HG03045 (cell line): ENCODE measurements around the gene COL27A1.
"Not testable (repeated sequence)": the region's sequence is repeated elsewhere in the genome, so short reads cannot be mapped to it uniquely, and the experiment has no call there.

Experiments
- ATAC-seq: cut with Tn5 transposase; IDR thresholded peaks from one replicate; pipeline ENCODE4 v1.9.1; 2021; ENCODE audit warnings: mild to moderate bottlenecking, moderate library complexity; ENCODE audit not compliant: unreplicated experiment

Gene COL27A1

DNA sequence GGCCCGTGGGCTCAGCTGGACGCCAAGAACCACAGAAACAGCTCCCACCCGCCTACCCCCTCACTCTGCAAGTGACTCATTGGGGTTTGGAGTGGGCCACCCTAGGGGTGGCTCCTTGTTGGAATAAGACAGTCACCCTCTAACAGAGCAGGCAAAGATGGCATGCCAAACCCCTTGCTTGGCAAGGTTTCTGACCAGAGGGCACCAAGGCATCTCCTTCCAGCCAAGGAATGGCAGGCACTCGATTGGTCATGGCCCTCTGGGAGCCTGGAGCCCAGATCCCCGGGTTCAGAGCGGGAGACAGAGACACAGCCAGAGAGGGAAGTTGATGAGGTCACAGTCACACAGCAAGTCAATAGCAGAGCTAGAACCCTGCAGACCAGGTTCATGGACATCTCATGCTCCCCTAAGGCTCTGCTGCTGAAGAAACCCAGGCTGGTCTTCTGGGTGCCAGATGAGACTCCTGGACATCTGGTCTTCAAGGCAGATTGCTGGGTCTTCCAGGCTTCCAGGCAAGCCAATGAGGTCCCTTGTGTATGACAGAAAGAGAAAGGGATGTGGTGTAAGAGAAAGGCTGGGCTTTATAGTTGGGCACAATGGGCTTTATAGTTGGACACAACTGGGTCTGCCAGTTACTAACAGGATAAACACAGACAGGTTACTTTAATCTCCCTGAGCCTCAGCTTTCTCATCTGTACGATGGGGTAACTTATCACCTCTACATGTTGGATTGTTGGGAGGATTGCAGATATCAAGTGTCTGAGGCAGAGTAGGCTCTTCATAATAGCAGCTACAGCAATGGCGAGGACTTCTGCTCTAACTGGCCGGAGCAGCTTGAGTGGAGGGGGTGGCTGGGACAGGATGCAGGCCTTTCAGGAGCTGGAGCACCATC is 33.0 kb upstream of the COL27A1 start:
- no peak for ATAC-seq

DNA sequence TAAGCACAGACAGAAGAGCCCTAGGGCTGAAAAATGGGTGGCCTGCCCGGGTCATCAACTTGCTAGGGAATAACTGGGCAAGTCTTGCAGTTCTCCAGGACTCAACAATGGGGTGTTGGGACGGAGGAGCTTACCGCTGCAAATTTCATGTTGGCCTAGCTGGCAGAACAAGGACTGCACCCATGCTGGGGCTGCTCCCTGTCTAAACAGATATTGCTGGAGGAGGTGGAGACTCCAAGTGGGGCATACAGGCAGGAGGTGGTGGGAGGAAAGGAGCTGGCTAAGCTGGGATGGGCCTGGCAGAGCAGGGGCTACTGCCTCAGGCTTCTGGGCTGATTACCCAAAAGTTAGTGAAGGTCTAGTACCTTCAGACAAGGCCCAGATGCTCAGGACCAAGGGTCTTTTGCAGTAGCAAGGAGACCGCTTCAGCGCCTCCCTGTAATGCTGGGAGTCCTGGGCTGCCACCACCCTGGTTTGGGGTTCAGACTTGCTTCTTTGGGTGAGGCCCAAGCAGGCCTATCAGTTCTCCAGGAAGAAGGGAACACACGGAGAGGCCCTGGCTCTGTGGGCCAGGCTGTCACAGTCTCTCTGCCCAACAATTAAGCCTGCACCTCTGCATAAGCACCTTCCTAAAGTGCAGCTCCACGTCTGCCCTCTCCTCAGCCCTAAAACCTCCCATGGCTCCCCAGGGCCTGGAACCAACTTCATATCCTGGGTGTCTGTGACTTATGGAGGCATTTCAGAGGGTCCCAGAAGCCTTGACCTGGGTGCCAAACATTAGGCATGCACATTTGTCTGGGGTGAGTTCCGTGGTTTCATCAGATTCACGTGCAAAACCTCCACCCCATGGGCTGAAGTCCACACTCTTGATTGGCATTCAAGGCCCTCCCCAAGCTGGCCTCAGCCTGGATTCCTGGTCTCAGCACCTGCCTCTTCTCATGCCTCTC is 32.0 kb upstream of the COL27A1 start:
- ATAC-seq = no peak

DNA sequence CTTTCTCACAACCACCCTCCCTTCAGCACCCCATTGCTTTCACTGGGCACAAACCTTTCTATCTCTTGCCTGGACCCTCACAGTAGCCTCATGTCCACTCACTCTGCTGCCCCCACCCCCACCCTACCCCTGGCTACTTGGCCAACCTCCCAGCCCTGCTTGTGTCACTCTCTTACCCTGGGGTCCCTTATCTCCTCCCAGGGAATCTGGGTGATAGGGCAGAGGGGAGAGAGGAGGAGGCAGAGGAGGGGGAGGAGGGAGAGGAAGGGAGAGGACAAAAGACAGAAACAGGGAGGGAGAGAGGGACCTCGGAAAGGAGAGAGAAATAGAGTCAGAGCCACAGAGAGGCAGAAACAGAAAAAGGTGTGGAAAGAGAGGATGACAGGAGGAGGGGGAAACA is 31.2 kb upstream of the COL27A1 start:
- no peak for ATAC-seq

DNA sequence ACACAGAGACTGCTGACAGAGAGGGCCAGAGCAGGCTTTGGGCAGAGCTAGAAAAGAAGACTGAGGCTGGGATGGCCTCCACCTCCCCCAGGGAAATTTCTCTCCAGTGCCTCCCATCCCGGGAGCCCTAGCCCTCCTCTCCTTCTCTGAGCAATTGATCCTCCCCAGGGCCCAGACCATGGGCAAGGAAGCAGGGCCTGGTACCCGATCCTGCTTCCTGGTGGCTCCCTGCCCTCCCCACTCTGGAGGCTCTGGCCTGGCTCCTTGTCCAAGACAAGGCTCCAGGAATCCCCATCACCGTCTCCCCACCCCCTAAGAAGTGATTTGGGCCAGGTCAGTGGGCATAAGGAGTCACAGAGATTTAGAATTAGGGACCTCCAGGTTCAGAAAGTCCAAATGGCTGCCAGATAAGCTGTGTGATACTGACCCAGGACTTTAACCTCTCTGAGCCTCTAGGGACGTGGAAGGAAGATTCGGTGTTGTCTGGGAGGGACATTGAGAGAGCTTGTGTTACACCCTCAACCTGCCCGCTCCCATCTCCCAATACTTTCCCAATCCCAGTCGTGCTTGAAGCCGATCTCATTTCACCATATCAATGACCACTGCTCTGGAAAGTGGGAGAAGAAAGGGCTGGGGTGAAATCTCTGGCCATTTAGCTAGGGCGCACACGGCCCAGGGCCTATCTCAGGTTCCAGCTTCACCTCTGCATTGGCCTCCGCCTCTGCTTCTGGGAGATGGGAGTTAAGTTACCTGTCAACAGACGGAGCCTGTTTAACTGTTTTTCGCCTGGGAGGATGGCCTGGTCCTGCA is 30.5 kb upstream of the COL27A1 start:
- ATAC-seq = no peak

DNA sequence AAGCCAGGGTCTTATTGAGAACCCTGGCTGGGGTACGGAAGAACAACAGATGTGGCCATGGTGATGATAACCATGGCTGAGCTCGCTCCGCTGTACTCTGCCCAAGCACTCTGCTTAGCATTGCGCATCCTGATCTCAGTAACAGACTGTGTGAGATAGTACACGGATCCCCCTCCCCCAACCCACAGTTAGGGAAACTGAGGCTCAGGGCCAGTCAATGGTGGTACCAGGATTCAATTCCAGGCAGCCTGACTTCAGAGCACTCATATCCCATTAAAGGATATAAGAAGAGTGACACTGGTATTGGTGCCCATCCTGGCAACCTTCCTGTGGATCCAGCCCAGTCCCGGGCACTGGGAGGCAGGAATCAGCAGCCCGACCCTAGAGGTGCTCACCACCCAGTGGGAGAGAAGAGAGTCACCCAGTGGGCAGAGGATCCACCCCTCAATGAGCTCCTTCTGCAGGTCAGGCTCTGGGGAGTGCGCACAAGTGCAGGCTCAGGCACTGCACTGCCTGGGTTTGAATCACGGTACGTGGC is 29.8 kb upstream of the COL27A1 start:
- ATAC-seq = no peak

DNA sequence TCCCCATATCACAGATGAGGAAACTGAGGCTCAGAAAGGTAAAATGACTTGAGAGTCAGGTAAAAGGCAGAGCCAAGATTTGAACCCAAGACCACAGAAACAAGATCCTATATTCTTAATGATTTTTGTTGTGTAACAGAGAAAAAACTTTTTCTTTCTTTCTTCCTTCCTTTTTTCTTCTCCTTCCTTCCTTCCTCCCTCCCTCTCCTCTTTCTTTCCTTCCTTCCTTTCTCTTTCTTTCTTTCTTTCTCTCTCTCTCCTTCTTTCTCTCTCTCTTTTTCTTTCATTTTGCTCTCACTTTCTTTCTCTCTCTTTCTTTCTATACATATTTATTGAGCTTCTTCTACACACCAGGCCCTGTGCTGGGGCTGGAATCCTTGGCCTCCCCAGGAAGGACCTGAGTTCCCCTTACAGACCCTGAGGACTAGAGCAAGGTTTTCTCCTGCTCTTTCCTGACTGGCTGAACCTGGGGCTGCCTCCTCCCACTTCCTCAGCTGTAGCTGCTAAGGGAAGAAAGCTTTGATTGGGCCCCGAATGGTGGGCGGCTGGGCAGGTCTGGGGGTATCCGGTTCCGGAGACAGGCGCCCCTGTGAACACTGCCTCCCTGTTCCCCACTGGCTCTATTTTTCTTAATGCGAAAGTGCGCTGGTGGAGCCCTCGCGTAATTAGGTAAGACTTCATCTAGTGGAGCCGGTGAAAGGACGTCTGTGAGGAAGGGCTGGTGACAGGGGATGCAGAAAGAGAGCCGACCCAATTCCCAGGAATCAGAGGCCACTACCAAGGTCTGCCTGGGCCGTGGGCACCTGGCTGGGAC is 28.9 kb upstream of the COL27A1 start:
- no peak for ATAC-seq

DNA sequence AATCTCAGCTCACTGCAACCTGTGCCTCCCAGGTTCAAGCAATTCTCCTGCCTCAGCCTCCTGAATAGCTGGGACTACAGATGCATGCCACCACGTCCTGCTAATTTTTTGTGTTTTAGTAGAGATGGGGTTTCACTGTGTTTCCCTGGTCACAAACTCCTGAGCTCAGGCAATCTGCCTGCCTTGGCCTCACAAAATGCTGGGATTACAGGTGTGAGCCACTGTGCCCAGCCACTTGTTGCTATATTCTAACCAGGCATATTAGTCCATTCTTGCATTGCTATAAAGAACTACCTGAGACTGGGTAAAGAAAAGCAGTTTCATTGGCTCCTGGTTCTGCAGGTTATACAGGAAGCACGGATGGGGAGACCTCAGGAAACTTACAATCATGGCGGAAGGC is 26.6 kb upstream of the COL27A1 start:
- ATAC-seq = not testable (repeated sequence)

DNA sequence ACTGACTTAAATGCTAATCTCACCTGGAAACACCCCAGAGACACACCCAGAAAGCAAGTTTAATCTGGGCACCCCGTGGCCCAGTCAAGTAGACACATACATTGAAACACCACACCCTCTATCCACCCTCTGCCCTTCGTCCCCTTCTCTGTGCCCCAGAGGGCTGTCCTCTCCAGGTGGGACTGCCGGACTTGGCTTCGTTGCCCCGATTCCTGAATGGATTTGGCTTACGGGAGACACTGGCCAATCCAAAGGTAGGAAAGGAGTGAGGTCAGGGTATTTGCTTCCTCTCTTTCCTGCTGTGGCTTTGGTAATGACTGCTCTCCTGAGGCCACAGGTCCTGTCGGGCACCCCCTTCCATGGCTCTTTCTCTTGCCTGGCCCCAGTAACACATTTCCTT is 25.2 kb upstream of the COL27A1 start:
- no peak for ATAC-seq

DNA sequence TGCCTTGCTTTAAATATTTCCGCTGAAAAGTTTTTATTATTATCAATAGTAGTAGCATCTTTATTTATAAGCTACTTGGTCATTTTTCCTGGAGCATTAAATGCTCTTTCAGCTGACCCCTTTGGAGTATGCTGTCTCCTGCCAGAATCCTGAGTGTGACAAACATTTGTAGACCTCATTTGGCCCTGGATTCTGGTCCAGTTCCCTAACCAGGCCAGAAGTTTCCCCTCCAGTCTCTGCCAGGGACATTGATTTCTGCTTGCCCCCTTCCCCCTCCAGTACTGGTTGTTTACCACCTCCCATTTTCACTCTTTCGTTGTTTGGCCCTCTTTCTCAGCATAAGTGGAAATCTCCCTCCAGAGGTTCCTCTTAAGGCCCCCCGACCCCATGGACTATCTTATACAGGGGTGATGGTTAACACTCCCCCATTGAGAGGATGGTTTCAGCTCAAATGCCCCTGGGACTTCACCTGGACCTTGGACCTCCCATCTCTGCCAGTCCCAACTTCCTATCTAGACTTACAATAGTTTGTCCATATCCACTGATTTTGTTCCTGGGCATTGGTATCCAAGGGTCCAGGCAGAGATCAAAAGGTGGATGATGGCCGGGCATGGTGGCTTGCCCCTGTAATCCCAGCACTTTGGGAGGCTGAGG is 24.6 kb upstream of the COL27A1 start:
- ATAC-seq = no peak

DNA sequence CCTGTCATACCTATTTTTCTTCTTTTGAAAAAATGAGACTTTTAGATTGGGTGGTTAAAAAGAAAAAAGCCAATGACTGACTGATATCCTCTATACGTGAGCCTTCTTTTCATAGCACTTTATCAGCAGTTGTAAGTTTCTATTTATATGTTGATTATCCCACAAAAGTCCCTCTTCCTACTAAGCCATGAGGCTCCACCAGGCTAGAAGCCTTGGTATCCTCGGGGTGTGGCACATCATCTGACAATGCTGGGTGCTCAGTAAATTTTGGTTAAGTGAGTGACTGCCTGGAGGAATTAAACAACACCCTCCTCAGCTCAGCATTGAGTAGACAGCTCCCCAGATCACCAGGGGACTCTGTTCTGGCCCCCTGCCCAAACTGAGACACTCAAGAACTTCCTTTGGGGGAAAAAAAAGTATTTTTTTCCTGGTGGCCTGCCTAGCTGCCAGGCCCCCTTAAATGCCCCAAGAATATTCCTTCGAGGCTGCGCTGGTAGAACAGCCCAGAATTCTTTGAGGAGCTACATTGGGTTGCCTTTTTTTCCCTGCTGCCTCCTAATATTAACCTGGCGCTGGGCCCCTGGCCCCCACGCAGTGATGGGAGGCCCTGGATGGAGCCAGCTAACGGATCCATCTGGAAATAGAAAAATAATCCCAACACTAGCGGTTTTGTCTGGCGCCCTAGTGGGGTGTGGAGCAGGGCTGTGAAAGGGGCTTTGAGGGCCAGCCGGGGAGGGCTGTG is 23.4 kb upstream of the COL27A1 start:
- ATAC-seq = no peak

DNA sequence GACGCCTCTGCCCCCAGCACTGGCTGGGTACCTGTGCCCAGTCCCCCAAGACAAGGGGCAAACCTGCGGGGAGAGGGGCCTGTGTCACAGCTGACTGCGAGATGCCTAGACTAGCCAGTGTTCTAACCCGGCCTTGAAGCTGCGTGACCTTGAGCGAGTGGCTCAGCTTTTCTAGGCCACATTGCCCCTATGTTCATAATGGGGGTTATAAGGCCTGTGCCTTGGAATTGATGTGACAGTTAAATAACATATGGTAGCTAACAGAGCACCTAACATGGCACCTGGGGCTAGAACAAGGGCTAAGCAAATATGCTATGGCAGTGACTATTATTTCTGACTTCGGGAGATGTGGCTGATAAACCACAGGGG is 22.8 kb upstream of the COL27A1 start:
- ATAC-seq = no peak

DNA sequence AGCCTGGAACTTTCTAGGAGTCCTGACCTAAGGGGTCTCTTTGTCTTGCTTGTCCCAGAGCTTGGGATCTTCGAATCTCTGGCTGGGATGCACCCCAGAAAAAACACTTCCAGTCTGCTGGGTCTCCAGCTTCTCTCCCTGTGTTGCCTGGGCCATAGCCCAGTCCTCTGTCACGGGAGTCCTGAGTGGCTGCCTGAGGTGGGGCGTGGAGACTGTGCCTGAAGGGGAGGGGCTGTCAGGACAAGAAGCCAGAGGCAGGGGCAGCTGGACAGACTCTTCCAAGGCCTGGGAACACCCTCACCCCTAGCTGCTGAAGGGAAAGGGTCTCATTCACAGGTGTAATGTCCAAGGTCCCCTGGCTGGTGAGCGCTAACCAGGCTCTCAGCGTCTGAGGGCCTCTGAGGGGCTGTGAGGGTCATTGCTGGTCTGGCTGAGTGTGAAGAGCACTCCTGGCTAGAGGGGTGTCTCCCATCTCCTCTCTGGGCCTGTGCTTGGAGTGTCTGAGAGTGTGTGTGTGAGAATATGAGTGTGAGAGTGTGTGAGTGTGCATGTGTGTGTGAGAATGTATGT is 20.4 kb upstream of the COL27A1 start:
- no peak for ATAC-seq

DNA sequence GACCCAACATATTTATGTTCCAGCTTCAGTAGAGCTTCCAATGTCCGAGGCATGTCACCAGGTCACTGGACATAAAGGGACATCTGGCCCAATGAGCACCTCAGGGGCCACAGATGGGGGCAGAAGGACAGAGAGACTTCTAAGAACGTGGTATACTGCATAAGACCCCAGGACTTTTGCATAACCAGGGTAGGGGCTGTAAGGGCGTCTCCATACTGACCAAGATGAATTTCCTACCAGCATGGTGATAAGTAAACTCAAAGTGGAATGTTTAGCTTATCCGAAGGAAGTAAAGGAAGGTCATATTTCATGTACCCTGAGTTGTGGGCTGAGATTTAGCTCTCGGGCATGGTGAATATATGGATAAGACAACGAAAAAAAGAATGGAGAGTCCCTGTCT is 17.5 kb upstream of the COL27A1 start:
- ATAC-seq = no peak

DNA sequence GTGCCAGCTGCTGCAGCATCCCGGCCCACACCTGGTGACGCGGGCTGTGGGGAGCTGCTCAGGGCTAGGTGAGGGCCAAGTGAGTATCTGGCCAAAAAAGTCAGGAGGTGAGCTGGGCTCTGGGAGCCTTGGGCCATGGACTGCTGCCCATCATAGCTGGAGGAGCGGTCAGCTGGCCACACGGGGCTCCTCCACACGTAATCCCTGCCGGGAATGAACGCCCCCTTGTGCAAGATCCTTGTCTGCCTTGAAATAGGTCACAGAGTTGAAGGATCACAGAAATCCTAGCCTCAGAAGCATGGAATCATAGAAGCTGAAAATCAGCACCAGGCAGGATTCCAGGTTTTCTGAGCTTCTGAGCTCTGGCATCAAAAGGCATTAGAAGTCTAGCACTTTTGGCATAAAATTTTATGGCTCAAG is 16.8 kb upstream of the COL27A1 start:
- ATAC-seq = no peak

DNA sequence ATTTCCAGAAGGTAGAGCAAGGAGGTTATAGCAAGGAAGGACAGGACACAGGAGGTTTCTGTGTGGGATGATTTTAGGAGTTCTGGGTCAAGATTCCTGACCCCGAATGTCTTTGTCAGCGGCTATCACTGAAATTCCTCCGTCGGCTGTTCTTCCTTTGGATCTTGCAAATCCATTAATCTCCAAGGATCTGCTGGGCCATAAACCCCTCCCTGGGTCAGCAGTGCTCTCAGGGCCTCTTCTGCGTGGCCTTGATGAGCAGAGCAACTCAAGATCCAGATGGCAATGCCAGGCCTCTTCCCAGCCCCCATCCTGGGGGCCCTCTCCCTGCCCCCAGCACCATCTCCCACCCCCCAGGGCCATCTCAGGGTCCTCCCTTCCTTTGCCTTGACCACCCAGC is 16.3 kb upstream of the COL27A1 start:
- no peak for ATAC-seq

DNA sequence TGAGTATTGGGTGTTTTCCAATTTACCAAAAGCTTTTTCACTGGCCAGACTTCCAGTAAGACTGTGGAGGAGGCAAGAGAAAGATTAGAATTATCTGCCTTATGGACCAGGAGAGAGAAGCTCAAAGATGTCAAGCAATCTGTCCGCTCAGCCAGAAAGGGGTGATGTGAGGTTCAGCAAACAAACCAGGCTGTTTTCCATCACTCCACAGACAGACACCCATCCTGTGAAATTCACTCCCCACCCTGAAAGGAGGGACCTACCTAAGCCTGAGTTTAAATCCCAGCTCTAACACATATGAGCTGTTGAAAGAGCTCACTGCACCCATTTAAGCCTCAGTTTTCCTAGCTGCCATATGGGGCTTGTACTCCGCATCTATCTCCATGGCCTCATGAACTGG is 14.9 kb upstream of the COL27A1 start:
- ATAC-seq = no peak

DNA sequence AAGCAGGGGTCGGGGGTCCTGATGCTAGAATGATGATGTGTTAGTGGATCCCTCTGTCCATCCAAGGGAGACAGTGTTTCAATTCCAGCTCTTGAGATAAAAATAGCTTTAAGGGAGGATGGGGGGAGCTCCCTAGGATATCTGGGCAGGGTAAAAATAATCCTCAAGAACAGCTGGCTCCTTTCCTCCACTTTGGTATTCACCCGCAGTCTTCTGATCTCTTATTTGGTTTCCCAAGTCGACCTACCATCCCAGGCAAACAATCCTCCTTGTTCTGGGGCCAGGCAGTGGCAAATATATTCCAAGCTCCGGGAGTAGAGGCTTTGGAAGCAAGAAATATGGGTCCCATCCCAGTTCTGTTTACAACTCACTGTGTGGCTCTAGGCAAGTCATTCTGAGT is 14.5 kb upstream of the COL27A1 start:
- ATAC-seq = no peak
